Gastroesophageal sphincter (tissue), 3 donors: Measurements from ENCODE around the gene SOWAHB.

Experiments
- CTCF ChIP-seq, 4 experiments: fragments of 200-600 bp in 2 of 4; fragments of 450-650 bp in 2 of 4; sonication (generic) in 1 of 4; IDR thresholded peaks; one replicate each; pipeline ENCODE4 v1.5.1; 2017 to 2019; ENCODE audit warnings: antibody characterized with exemption in 4 of 4, mild to moderate bottlenecking in 2 of 4, moderate library complexity in 2 of 4
- POLR2A ChIP-seq, 2 donors: fragments of 450-650 bp; IDR thresholded peaks; one replicate each; pipeline ENCODE4 v1.6.1; 2017; ENCODE audit warnings: antibody characterized with exemption in 2 of 2, mild to moderate bottlenecking in 2 of 2, moderate library complexity in 1 of 2

DNA sequence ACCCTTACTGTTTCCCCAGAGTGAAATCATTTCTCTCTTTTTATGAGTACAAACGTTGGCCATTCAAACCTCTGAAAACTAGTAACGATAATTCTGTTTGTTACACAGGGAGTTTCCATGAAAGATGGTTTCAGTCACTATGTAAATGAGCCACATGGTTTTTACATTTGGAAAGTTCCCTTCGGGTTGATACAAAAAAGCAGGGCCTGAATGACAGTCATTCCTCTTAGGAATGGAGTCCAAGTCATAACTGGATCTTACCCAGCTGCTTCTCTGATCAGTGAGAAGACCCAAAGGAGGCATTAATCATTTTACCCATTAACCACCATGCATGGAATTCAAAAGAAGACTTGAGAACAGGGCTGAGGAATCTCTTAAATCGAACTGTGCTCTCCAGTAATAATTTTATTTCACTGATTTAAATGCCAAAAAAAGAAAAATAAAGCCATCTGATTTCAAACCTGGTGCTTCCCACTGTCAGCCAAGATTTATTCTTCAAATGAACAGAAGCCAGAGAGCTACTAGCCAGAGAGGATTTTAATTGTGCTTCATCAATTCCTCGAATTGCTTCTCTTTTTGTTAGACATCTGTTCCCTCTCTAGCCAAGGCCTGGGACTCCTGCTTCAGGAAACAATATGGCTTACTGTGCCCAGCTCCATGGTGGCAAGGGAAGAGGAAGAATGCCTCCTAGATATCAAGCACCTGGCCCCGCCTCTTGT lies 3.2 kb downstream of the SOWAHB start:
- TF ChIP-seq POLR2A (IDR thresholded peaks at IDR 0.05): no peak
- no peak for TF ChIP-seq CTCF (IDR thresholded peaks at IDR 0.05)
